ENCODE data around the gene ZP2.

DNA sequence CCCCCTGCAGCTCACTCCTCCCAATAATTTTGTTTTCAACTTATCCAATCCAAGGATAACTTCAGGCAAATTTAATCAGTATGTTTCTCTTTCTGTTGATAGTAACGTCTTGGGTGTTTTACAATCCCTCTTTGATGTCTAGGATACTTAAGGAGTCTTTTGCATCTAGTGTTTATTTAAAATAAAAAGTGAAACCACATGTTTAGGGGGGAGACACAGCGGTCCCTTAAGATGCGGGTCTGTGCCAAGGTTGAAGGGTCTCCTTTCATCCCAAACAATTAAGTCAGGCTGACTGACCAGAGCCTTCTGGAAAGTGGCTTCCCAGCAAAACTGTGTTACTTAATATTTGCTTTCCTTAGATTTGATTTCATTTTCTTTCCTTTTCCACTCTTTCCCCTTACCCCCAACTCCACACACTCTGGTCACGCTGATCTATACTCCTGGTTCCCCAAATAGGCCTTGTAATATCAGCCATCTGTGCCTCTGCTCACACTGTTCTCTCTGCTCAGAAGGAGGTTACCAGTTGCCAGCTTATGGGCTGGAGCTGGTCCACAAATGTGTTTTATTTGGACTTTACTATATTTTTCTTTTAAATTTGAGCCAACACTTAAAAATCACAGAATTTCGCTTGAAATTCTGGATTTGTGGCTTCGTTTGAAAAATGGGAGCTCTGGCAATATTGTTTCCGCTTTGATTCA is 33.3 kb upstream of the ZP2 start:
- TF ChIP-seq, protein P1, sequence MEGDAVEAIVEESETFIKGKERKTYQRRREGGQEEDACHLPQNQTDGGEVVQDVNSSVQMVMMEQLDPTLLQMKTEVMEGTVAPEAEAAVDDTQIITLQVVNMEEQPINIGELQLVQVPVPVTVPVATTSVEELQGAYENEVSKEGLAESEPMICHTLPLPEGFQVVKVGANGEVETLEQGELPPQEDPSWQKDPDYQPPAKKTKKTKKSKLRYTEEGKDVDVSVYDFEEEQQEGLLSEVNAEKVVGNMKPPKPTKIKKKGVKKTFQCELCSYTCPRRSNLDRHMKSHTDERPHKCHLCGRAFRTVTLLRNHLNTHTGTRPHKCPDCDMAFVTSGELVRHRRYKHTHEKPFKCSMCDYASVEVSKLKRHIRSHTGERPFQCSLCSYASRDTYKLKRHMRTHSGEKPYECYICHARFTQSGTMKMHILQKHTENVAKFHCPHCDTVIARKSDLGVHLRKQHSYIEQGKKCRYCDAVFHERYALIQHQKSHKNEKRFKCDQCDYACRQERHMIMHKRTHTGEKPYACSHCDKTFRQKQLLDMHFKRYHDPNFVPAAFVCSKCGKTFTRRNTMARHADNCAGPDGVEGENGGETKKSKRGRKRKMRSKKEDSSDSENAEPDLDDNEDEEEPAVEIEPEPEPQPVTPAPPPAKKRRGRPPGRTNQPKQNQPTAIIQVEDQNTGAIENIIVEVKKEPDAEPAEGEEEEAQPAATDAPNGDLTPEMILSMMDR (IDR thresholded peaks at IDR 0.05; ENCODE audit: low read depth, low read length, poor library complexity, severe bottlenecking), result no peak
- no peak for TF ChIP-seq EZH2phosphoT487 (IDR thresholded peaks at IDR 0.05; ENCODE audit: borderline replicate concordance, low read length)
